HG03108 (cell line): ENCODE measurements around the gene UTP4.

ENCODE experiments used
- ATAC-seq: cut with Tn5 transposase; IDR thresholded peaks from one replicate; pipeline ENCODE4 v1.9.1; 2021; ENCODE audit warnings: moderate library complexity; ENCODE audit not compliant: unreplicated experiment

Gene UTP4

GRCh38 chr16:69204172-69204571 lies 71.7 kb downstream of the UTP4 start:
- no peak for ATAC-seq

GRCh38 chr16:69209735-69210134 lies 77.3 kb downstream of the UTP4 start:
- ATAC-seq, result no peak

DNA sequence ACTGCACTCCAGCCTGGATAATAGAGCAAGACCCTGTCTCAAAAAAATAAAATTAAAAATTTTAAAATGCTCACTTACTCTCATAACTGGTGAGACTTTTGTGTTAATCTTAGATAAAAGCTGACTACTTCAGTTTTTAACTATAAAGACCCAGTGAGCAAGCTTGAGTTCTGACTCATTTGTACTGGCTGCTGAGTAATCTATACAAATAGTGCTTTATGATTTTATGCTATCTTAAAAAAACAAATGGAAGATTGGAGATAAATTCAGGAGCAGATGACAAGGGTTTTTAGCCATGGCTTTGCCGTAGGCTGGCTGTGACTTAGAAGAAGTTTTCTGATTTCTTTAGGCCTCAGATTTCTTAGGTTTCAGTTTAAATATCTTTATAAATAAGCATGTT lies 85.0 kb downstream of the UTP4 start:
- no peak for ATAC-seq
